ENCODE results near the gene PARP15.

PARP15 gene

GRCh38 chr3:122538956-122539490 is 38.4 kb upstream of the PARP15 start:
- TF ChIP-seq CTCF (IDR thresholded peaks at IDR 0.05; ENCODE audit: low read depth, low read length) = no peak
- DNase-seq (ENCODE audit: low read depth, low spot score) = no peak
- in situ Hi-C loops (cut with HindIII; ENCODE audit: low sequenced_read_pairs) = no loop called here
- no peak overlapping the region for H3K4me3 ChIP-seq (ENCODE audit: low read depth, low read length)

- in situ Hi-C loops (cut with HindIII; ENCODE audit: low sequenced_read_pairs) = no loop called here
- H3K4me3 ChIP-seq (ENCODE audit: low read depth, low read length) = no peak overlapping the region
- no peak for TF ChIP-seq CTCF (IDR thresholded peaks at IDR 0.05; ENCODE audit: low read depth, low read length)
- no peak for DNase-seq (ENCODE audit: low read depth, low spot score)
These were observed 31.3 kb upstream of the PARP15 start for GRCh38 chr3:122546151-122546550.

DNA sequence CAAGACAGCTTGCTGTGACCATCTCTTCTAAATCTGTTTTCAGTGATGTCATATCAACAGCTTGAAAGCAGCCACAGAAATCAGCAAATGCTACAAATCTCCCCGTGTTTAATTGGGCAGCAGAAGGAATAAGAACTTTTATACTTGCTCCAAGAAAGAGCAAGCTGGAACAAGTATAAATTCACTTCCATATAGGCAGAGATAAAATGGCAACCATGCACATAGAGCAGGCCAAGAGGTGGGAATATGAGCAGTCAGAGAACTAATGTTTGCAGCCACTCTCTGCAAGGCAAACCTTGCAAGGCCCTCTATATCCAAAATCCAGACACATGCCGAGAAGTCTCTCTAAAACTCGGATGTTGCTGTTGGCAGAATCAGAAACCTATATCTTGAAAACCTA is 29.4 kb upstream of the PARP15 start:
- TF ChIP-seq CTCF (IDR thresholded peaks at IDR 0.05; ENCODE audit: low read depth, low read length) = no peak
- no peak overlapping the region for H3K4me3 ChIP-seq (ENCODE audit: low read depth, low read length)
- no peak for DNase-seq (ENCODE audit: low read depth, low spot score)
- in situ Hi-C loops (cut with HindIII; ENCODE audit: low sequenced_read_pairs) = no loop called here

- no peak overlapping the region for H3K4me3 ChIP-seq (ENCODE audit: low read depth, low read length)
- no peak for DNase-seq (ENCODE audit: low read depth, low spot score)
- in situ Hi-C loops (cut with HindIII; ENCODE audit: low sequenced_read_pairs) = no loop called here
- no peak for TF ChIP-seq CTCF (IDR thresholded peaks at IDR 0.05; ENCODE audit: low read depth, low read length)
These were observed 28.8 kb upstream of the PARP15 start for GRCh38 chr3:122548619-122549018.

GRCh38 chr3:122553171-122553570 is 24.3 kb upstream of the PARP15 start:
- no peak overlapping the region for H3K4me3 ChIP-seq (ENCODE audit: low read depth, low read length)
- in situ Hi-C loops (cut with HindIII; ENCODE audit: low sequenced_read_pairs) = no loop called here
- DNase-seq (ENCODE audit: low read depth, low spot score) = no peak
- TF ChIP-seq CTCF (IDR thresholded peaks at IDR 0.05; ENCODE audit: low read depth, low read length) = no peak

- in situ Hi-C loops (cut with HindIII; ENCODE audit: low sequenced_read_pairs) = no loop called here
- no peak for TF ChIP-seq CTCF (IDR thresholded peaks at IDR 0.05; ENCODE audit: low read depth, low read length)
- DNase-seq (ENCODE audit: low read depth, low spot score) = peak; percentile 29
- H3K4me3 ChIP-seq (ENCODE audit: low read depth, low read length) = no peak overlapping the region
These were observed 22.0 kb upstream of the PARP15 start for GRCh38 chr3:122555275-122556071.
